ENCODE data around the gene GUCY1A2.

Gene GUCY1A2

DNA sequence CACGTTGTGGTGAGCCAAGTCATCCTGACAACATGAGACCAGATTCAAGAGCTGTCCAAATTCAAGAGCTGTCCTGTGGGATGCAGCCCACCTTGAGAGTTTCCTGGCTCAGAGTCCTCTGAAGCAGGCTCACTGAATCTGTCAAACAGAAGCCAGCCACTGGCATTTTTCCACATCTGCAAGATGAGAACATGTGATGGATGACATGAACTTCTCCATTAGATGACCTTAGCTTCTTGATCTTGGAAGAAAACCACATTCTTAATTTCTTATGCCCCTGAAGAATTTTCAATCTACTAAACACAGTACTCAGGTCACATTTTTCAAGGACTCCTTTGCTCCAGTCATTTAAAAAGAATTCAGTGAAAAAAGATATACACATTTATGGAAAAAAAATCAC is 291.0 kb downstream of the GUCY1A2 start:
- Histone ChIP-seq H2AFZ (ENCODE audit: low read depth) (no peak overlapping the region), H3K9ac (no peak overlapping the region), H3K4me3 (IDR thresholded peaks at IDR 0.05; ENCODE audit: insufficient read depth, low read depth, low read length) (no peak overlapping the region), H3K4me2 (no peak overlapping the region), H3K4me1 (ENCODE audit: low read depth, poor library complexity, severe bottlenecking) (no peaks in the 10 kb centered on the region), H3K27me3 (ENCODE audit: insufficient read depth, low read depth) (no peaks in the 10 kb centered on the region), H3K27ac (no peak overlapping the region), H3K36me3 (ENCODE audit: insufficient read depth) (no peaks in the 10 kb centered on the region), H3K79me2 (ENCODE audit: insufficient read depth, low read depth) (no peaks in the 10 kb centered on the region), H4K20me1 (ENCODE audit: insufficient read depth) (no peaks in the 10 kb centered on the region)
- TF ChIP-seq, protein P1, sequence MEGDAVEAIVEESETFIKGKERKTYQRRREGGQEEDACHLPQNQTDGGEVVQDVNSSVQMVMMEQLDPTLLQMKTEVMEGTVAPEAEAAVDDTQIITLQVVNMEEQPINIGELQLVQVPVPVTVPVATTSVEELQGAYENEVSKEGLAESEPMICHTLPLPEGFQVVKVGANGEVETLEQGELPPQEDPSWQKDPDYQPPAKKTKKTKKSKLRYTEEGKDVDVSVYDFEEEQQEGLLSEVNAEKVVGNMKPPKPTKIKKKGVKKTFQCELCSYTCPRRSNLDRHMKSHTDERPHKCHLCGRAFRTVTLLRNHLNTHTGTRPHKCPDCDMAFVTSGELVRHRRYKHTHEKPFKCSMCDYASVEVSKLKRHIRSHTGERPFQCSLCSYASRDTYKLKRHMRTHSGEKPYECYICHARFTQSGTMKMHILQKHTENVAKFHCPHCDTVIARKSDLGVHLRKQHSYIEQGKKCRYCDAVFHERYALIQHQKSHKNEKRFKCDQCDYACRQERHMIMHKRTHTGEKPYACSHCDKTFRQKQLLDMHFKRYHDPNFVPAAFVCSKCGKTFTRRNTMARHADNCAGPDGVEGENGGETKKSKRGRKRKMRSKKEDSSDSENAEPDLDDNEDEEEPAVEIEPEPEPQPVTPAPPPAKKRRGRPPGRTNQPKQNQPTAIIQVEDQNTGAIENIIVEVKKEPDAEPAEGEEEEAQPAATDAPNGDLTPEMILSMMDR (conservative IDR thresholded peaks at IDR 0.05; ENCODE audit: low read depth, low read length), result no peak

DNA sequence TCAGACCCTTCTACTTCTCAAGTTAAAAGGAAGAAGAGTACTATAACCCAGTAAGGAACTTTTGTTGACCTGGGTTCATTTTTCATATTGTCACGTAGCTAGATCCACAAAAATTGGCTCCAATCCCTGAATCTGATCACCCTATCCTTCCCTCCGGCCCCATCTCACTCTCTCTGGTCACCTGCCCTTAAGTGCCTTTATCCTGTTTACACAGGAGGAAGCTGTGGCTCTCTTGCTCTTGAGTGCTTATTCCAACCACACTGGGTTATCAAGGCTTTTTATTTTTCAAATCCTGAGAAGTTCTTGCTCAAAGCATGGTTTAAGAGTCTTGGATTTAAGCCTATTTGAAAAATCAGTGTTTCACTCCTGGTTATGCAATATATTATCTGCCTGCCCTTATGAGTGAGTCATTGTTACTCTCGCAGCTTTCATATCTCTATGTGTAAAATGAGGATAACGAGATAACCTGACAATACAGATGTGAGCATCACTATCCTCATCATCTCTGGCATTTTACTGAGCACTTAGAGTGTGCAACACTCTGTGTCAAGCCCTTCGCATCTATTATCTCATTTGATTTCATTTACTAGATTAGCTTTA is 293.9 kb downstream of the GUCY1A2 start:
- Histone ChIP-seq H3K36me3 (ENCODE audit: insufficient read depth) (no peaks in the 10 kb centered on the region), H3K27ac (no peak overlapping the region), H4K20me1 (ENCODE audit: insufficient read depth) (no peaks in the 10 kb centered on the region), H3K4me1 (ENCODE audit: low read depth, poor library complexity, severe bottlenecking) (no peaks in the 10 kb centered on the region), H2AFZ (ENCODE audit: low read depth) (no peak overlapping the region), H3K9ac (no peak overlapping the region), H3K27me3 (ENCODE audit: insufficient read depth, low read depth) (no peaks in the 10 kb centered on the region), H3K79me2 (ENCODE audit: insufficient read depth, low read depth) (no peaks in the 10 kb centered on the region), H3K4me2 (no peak overlapping the region), H3K4me3 (IDR thresholded peaks at IDR 0.05; ENCODE audit: insufficient read depth, low read depth, low read length) (no peak overlapping the region)
- TF ChIP-seq, protein P1 (conservative IDR thresholded peaks at IDR 0.05; ENCODE audit: low read depth, low read length), result no peak

DNA sequence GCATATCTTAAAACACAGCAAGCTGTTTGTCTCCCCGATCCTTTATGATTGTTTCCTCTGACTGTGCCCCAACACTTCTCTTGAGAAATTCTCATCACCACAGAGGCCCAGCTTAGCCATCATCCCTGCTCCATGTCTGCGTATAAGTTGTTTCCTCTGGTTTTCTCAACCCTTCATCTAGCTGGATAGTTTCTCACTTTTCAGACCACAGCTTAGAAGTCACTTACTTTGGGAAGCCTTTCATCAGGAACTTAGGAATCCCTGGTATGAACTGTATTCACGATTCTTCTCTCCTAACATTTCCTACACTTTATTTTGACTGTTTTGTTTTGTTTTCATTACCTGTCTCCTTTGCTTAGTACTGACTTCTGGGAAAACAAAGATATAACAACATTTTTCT is 295.2 kb downstream of the GUCY1A2 start:
- Histone ChIP-seq H3K36me3 (ENCODE audit: insufficient read depth) (no peaks in the 10 kb centered on the region), H3K4me3 (IDR thresholded peaks at IDR 0.05; ENCODE audit: insufficient read depth, low read depth, low read length) (no peak overlapping the region), H4K20me1 (ENCODE audit: insufficient read depth) (no peaks in the 10 kb centered on the region), H3K27me3 (ENCODE audit: insufficient read depth, low read depth) (no peaks in the 10 kb centered on the region), H3K79me2 (ENCODE audit: insufficient read depth, low read depth) (no peaks in the 10 kb centered on the region), H3K27ac (no peak overlapping the region), H3K4me1 (ENCODE audit: low read depth, poor library complexity, severe bottlenecking) (no peaks in the 10 kb centered on the region), H3K9ac (no peak overlapping the region), H3K4me2 (no peak overlapping the region), H2AFZ (ENCODE audit: low read depth) (no peak overlapping the region)
- TF ChIP-seq, protein P1 (conservative IDR thresholded peaks at IDR 0.05; ENCODE audit: low read depth, low read length), result no peak

DNA sequence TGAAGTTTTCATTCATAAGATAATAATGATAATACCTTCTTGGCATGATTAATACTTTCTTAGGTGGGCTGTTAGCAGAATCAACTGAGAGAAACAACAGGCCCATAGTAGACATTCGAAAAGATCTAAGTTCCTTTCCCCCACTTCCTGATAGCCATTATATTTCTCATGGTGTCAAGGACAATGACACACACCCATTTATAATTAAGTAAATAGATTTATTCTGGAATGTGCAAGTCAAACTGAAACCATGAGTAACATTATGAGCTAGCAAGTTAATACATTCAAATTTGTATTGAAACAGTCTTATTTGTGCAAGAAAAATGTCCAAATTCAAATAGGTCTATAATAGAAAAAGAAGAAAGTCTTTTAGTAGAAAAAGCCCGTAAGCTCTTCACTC is 301.1 kb downstream of the GUCY1A2 start:
- Histone ChIP-seq H3K79me2 (ENCODE audit: insufficient read depth, low read depth) (no peaks in the 10 kb centered on the region), H3K36me3 (ENCODE audit: insufficient read depth) (no peaks in the 10 kb centered on the region), H2AFZ (ENCODE audit: low read depth) (no peak overlapping the region), H3K27ac (no peak overlapping the region), H3K27me3 (ENCODE audit: insufficient read depth, low read depth) (no peaks in the 10 kb centered on the region), H3K9ac (no peak overlapping the region), H4K20me1 (ENCODE audit: insufficient read depth) (no peaks in the 10 kb centered on the region), H3K4me2 (no peak overlapping the region), H3K4me3 (IDR thresholded peaks at IDR 0.05; ENCODE audit: insufficient read depth, low read depth, low read length) (no peak overlapping the region), H3K4me1 (ENCODE audit: low read depth, poor library complexity, severe bottlenecking) (no peaks in the 10 kb centered on the region)
- TF ChIP-seq, protein P1 (conservative IDR thresholded peaks at IDR 0.05; ENCODE audit: low read depth, low read length), result no peak
